Esophagus muscularis mucosa (tissue), 4 donors: Measurements from ENCODE around the gene MRPL1. TPM values are rescaled to one million over a fixed set of nuclear protein-coding genes. Genes with fewer than 3 reads are reported as not detected.

Experiments
- DNase-seq: peaks from one replicate; pipeline ENCODE4 v3.0.0-alpha.2; 2017; ENCODE audit errors: extremely low spot score
- H3K27ac ChIP-seq, 4 donors: fragments of 200-600 bp; sonication (generic); replicated peaks in 1 of 4; 1 replicate in 3 of 4; 2 replicates in 1 of 4; pipeline ENCODE4 v1.5.1; 2016 to 2019; ENCODE audit warnings: mild to moderate bottlenecking in 1 of 4
- H3K27me3 ChIP-seq, 4 donors: fragments of 200-600 bp; sonication (generic); one replicate each; pipeline versions ENCODE4 v1.5.1 to v1.6.0; 2016 to 2019
- H3K36me3 ChIP-seq, 4 donors: fragments of 200-600 bp; sonication (generic); one replicate each; pipeline ENCODE4 v1.5.1; 2016 to 2019
- H3K4me1 ChIP-seq, 4 donors: fragments of 200-600 bp; sonication (generic); one replicate each; pipeline ENCODE4 v1.5.1; 2016 to 2019
- H3K4me3 ChIP-seq, 4 donors: fragments of 200-600 bp; sonication (generic); 1 replicate in 2 of 4; 2 replicates in 2 of 4; pipeline ENCODE4 v1.5.1; 2016 to 2019; ENCODE audit warnings: mild to moderate bottlenecking in 4 of 4, moderate library complexity in 1 of 4
- H3K9me3 ChIP-seq, 4 donors: fragments of 200-600 bp; sonication (generic); 1 replicate in 3 of 4; 2 replicates in 1 of 4; pipeline ENCODE4 v1.5.1; 2016 to 2019
- EP300 ChIP-seq: sonication (generic); formaldehyde crosslinking; IDR thresholded peaks from one replicate; pipeline ENCODE4 v1.6.1; 2017; ENCODE audit warnings: antibody characterized with exemption
- POLR2A ChIP-seq: fragments of 450-650 bp; IDR thresholded peaks from one replicate; pipeline ENCODE4 v1.6.1; 2017; ENCODE audit warnings: antibody characterized with exemption, moderate library complexity, mild to moderate bottlenecking, low read depth
- POLR2AphosphoS5 ChIP-seq, 2 donors: sonication (generic); formaldehyde crosslinking; IDR thresholded peaks; one replicate each; pipeline ENCODE4 v1.6.1; 2017; ENCODE audit warnings: antibody characterized with exemption in 2 of 2
- WGBS: methylation state at CpG from one replicate; pipeline ENCODE4 v1.1.5; 2018; 5-methylcytosine and 5-hydroxymethylcytosine counted together
- intact Hi-C: fragments of 100-400 bp; cut with DNase I; formaldehyde crosslinking; loops from one replicate; pipeline ENCODE4 v1.15.1; 2023
- total RNA-seq, 4 donors: library from RNA; depleted of rRNA; stranded (reverse); fragments of >200 nt; gene quantifications; one replicate each; pipeline versions ENCODE4 v1.1.0 to v1.2.1, GENCODE V29; 2016
- TF ChIP-seq, protein P1 (sequence below), 3 experiments: fragments of 200-600 bp in 2 of 3; fragments of 450-650 bp in 1 of 3; sonication (generic) in 2 of 3; IDR thresholded peaks; one replicate each; pipeline ENCODE4 v1.5.1; 2017 to 2019; ENCODE audit warnings: antibody characterized with exemption in 3 of 3, mild to moderate bottlenecking in 2 of 3, moderate library complexity in 1 of 3

The MRPL1 gene
- total RNA-seq, 4 donors from 2014 or later = 16.6 to 28.2 (median 19.5) TPM

GRCh38 chr4:77880784-77881183 lies 18.2 kb downstream of the MRPL1 start:
- Histone ChIP-seq H3K4me3 (no peak overlapping the region), H3K36me3 (peaks cover 12 to 46% (median 29%) of the 10 kb centered on the region in 4 donors), H3K27ac (no peak overlapping the region), H3K4me1 (no peaks in the 10 kb centered on the region), H3K27me3 (no peaks in the 10 kb centered on the region), H3K9me3 (no peaks in the 10 kb centered on the region)
- TF ChIP-seq POLR2A (no peak), POLR2AphosphoS5 (IDR thresholded peaks at IDR 0.05) (no peak), EP300 (no peak)
- TF ChIP-seq, protein P1, sequence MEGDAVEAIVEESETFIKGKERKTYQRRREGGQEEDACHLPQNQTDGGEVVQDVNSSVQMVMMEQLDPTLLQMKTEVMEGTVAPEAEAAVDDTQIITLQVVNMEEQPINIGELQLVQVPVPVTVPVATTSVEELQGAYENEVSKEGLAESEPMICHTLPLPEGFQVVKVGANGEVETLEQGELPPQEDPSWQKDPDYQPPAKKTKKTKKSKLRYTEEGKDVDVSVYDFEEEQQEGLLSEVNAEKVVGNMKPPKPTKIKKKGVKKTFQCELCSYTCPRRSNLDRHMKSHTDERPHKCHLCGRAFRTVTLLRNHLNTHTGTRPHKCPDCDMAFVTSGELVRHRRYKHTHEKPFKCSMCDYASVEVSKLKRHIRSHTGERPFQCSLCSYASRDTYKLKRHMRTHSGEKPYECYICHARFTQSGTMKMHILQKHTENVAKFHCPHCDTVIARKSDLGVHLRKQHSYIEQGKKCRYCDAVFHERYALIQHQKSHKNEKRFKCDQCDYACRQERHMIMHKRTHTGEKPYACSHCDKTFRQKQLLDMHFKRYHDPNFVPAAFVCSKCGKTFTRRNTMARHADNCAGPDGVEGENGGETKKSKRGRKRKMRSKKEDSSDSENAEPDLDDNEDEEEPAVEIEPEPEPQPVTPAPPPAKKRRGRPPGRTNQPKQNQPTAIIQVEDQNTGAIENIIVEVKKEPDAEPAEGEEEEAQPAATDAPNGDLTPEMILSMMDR (IDR thresholded peaks at IDR 0.05) = no peak
- intact Hi-C loops = no loop called here
- no peak for DNase-seq

DNA sequence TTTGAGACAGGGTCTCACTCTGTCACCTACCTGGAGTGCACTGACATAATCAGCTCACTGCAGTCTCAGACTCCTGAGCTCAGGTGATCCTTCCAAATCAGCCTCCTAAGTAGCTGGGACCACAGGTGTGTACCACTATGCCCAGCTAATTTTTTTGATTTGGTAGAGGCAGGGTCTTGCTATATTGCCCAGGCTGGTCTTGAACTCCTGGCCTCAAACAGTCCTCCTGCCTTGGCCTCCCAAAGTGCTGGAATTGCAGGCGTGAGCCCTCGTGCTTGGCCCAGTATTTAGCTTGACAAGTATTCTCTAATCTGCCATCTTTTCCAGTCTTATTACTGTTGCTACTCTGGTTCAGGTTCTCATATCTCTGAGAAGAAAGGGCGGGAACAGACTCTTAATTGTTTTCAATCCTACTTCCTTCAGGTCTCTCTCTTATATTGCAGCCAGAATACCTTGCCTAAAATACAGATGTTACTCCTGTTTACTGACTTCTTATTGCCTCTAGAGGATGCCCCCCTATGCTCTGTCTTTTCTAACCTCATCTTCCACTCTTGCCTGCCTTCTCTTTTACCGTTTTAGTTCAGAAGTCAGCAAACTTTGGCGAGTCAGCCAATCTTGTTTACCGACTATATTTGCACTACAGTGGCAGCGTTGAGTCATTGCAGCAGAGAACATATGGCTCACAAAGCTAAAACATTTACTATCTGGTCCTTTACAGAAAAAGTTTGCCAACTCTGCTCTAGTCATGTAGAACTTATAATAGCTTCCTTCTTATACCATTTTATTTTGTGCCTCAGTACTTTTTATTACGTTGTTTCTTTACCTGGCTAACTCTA lies 19.0 kb downstream of the MRPL1 start:
- Histone ChIP-seq H3K36me3 (peaks cover 21 to 49% (median 36%) of the 10 kb centered on the region in 4 donors), H3K27ac (no peak overlapping the region), H3K27me3 (no peaks in the 10 kb centered on the region), H3K4me3 (no peak overlapping the region), H3K4me1 (no peaks in the 10 kb centered on the region), H3K9me3 (no peaks in the 10 kb centered on the region)
- 85% methylated on average over 8 of the region's 8 CpGs for WGBS
- TF ChIP-seq POLR2A (no peak), POLR2AphosphoS5 (IDR thresholded peaks at IDR 0.05) (no peak), EP300 (no peak)
- TF ChIP-seq, protein P1 (IDR thresholded peaks at IDR 0.05) = no peak
- DNase-seq = no peak
- intact Hi-C loops = no loop called here

GRCh38 chr4:77893451-77893850 lies 30.8 kb downstream of the MRPL1 start:
- 83% methylated on average over 2 of the region's 2 CpGs for WGBS
- no peaks in the 10 kb centered on the region for H3K4me1 ChIP-seq
- H3K9me3 ChIP-seq = no peaks in the 10 kb centered on the region
- H3K4me3 ChIP-seq = no peak overlapping the region
- H3K36me3 ChIP-seq = peaks cover 2 to 62% (median 24%) of the 10 kb centered on the region in 4 donors
- TF ChIP-seq, protein P1 (IDR thresholded peaks at IDR 0.05) = no peak
- no peak for TF ChIP-seq POLR2A
- no peak for TF ChIP-seq POLR2AphosphoS5 (IDR thresholded peaks at IDR 0.05)
- no peak for TF ChIP-seq EP300
- no peaks in the 10 kb centered on the region for H3K27me3 ChIP-seq
- no peak overlapping the region for H3K27ac ChIP-seq
- no peak for DNase-seq
- intact Hi-C loops = no loop called here

GRCh38 chr4:77899607-77900006 lies 37.0 kb downstream of the MRPL1 start:
- no peaks in the 10 kb centered on the region for H3K27me3 ChIP-seq
- no peak for TF ChIP-seq EP300
- no peak overlapping the region for H3K27ac ChIP-seq
- H3K4me3 ChIP-seq = no peak overlapping the region
- no peaks in the 10 kb centered on the region for H3K4me1 ChIP-seq
- WGBS = 76% methylated on average over 1 of the region's 1 CpG
- intact Hi-C loops = no loop called here
- no peaks in the 10 kb centered on the region for H3K9me3 ChIP-seq
- H3K36me3 ChIP-seq = peaks cover 0 to 31% (median 15%) of the 10 kb centered on the region in 4 donors
- DNase-seq = no peak

DNA sequence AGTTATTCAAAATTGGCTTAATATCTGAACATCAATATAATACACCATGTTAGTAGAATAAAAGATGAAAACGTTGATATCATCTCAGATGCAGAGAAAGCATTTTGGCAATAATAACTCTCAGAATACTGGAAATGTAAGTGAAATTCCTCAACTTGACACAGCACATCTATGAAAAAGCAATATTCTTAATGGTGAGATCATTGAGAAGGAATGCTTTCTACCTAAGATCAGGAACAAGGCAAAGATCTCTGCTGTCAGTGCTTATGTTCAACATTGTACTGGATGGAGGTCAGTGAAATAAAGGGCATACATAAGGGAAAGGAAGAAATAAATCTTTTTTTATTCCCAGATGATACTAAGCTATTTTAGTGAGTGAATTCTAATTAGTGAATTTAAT lies 40.6 kb downstream of the MRPL1 start:
- TF ChIP-seq, protein P1 (IDR thresholded peaks at IDR 0.05) = no peak
- TF ChIP-seq POLR2A (no peak), EP300 (no peak), POLR2AphosphoS5 (IDR thresholded peaks at IDR 0.05) (no peak)
- intact Hi-C loops = no loop called here
- Histone ChIP-seq H3K4me1 (no peaks in the 10 kb centered on the region), H3K4me3 (no peak overlapping the region), H3K36me3 (peaks cover 0 to 24% (median 12%) of the 10 kb centered on the region in 4 donors), H3K27ac (no peak overlapping the region), H3K9me3 (no peaks in the 10 kb centered on the region), H3K27me3 (no peaks in the 10 kb centered on the region)
- WGBS = 71% methylated on average over 1 of the region's 1 CpG
- no peak for DNase-seq
